ENCODE measurements around the gene PLOD2. TPM values are rescaled to one million over a fixed set of nuclear protein-coding genes. Genes with fewer than 3 reads are reported as not detected.

PLOD2 gene
- total RNA-seq (ENCODE audit: low replicate concordance): 88.5 and 260 TPM in 2 replicates

GRCh38 chr3:146160964-146161662 is at the start of gene PLOD2:
Gene PLOD2, minus strand, starts transcription at chr3:146161184. Its CDS starts 195 bp downstream, at chr3:146160989.

Other genes starting within 250 kb of the PLOD2 start
- 37.4 and 52.2 TPM in 2 replicates for gene PLSCR4, start 89.9 kb upstream of the PLOD2 start, total RNA-seq (ENCODE audit: low replicate concordance)

Data from smooth muscle cell of the coronary artery (primary cell).